Measurements from ENCODE around the gene AASDH. TPM values are rescaled to one million over a fixed set of nuclear protein-coding genes. Genes with fewer than 3 reads are reported as not detected.

The AASDH gene
- total RNA-seq, 1 experiment from 2014 or later = 3.8 TPM

- intact Hi-C loops (cut with micrococcal nuclease; ENCODE audit: unreplicated experiment) = no loop called here
- Histone ChIP-seq H3K27me3 (replicated peaks; ENCODE audit: insufficient read depth, low read depth, low read length, poor library complexity) (no peaks in the 10 kb centered on the region), H3K36me3 (ENCODE audit: insufficient read depth, low read length, poor library complexity, severe bottlenecking) (no peaks in the 10 kb centered on the region), H3K27ac (ENCODE audit: low read depth, low read length, poor library complexity, severe bottlenecking) (no peak overlapping the region), H3K4me3 (ENCODE audit: low read depth, low read length, poor library complexity, severe bottlenecking) (no peak overlapping the region), H3K4me1 (ENCODE audit: insufficient read depth, low read length, poor library complexity, severe bottlenecking) (no peaks in the 10 kb centered on the region), H3K9me3 (ENCODE audit: low read depth, low read length, poor library complexity, severe bottlenecking) (no peaks in the 10 kb centered on the region)
- no TSS peak for BruUV-seq (replicated peaks)
- ChIA-PET CTCF (no interaction called here), POLR2A (ENCODE audit: low non-redundant PET) (no interaction called here)
- no peak for DNase-seq (ENCODE audit: low spot score)
- TF ChIP-seq CTCF (conservative IDR thresholded peaks at IDR 0.05; ENCODE audit: low read depth, low read length) (no peak), EZH2 (IDR thresholded peaks at IDR 0.05; ENCODE audit: borderline replicate concordance, low read depth, low read length, poor library complexity, severe bottlenecking) (no peak)
These were observed 22.3 kb upstream of the AASDH start for GRCh38 chr4:56409511-56410090.

- Histone ChIP-seq H3K27me3 (replicated peaks; ENCODE audit: insufficient read depth, low read depth, low read length, poor library complexity) (no peaks in the 10 kb centered on the region), H3K27ac (ENCODE audit: low read depth, low read length, poor library complexity, severe bottlenecking) (no peak overlapping the region), H3K4me3 (ENCODE audit: low read depth, low read length, poor library complexity, severe bottlenecking) (no peak overlapping the region), H3K36me3 (ENCODE audit: insufficient read depth, low read length, poor library complexity, severe bottlenecking) (no peaks in the 10 kb centered on the region), H3K4me1 (ENCODE audit: insufficient read depth, low read length, poor library complexity, severe bottlenecking) (no peaks in the 10 kb centered on the region), H3K9me3 (ENCODE audit: low read depth, low read length, poor library complexity, severe bottlenecking) (no peaks in the 10 kb centered on the region)
- BruUV-seq (replicated peaks) = no TSS peak
- TF ChIP-seq EZH2 (IDR thresholded peaks at IDR 0.05; ENCODE audit: borderline replicate concordance, low read depth, low read length, poor library complexity, severe bottlenecking) = no peak
- no peak for TF ChIP-seq CTCF (conservative IDR thresholded peaks at IDR 0.05; ENCODE audit: low read depth, low read length)
- ChIA-PET POLR2A (ENCODE audit: low non-redundant PET) (no interaction called here), CTCF (no interaction called here)
- intact Hi-C loops (cut with micrococcal nuclease; ENCODE audit: unreplicated experiment) = no loop called here
- no peak for DNase-seq (ENCODE audit: low spot score)
These were observed 21.7 kb upstream of the AASDH start for GRCh38 chr4:56408978-56409377.

- ChIA-PET CTCF (no interaction called here), POLR2A (ENCODE audit: low non-redundant PET) (interaction anchor here (0.7 kb wide), 1 partner anchor 19 kb away, joined by 4 read pairs; the partner anchor contains the start of gene AASDH)
- no peaks in the 10 kb centered on the region for H3K27me3 ChIP-seq (replicated peaks; ENCODE audit: insufficient read depth, low read depth, low read length, poor library complexity)
- no peaks in the 10 kb centered on the region for H3K9me3 ChIP-seq (ENCODE audit: low read depth, low read length, poor library complexity, severe bottlenecking)
- H3K36me3 ChIP-seq (ENCODE audit: insufficient read depth, low read length, poor library complexity, severe bottlenecking) = peaks cover 3% of the 10 kb centered on the region
- intact Hi-C loops (cut with micrococcal nuclease; ENCODE audit: unreplicated experiment) = no loop called here
- TF ChIP-seq EZH2 (IDR thresholded peaks at IDR 0.05; ENCODE audit: borderline replicate concordance, low read depth, low read length, poor library complexity, severe bottlenecking) (no peak), CTCF (conservative IDR thresholded peaks at IDR 0.05; ENCODE audit: low read depth, low read length) (no peak)
- no TSS peak for BruUV-seq (replicated peaks)
- no peaks in the 10 kb centered on the region for H3K4me1 ChIP-seq (ENCODE audit: insufficient read depth, low read length, poor library complexity, severe bottlenecking)
- no peak overlapping the region for H3K4me3 ChIP-seq (ENCODE audit: low read depth, low read length, poor library complexity, severe bottlenecking)
- no peak for DNase-seq (ENCODE audit: low spot score)
- H3K27ac ChIP-seq (ENCODE audit: low read depth, low read length, poor library complexity, severe bottlenecking) = no peak overlapping the region
These were observed 18.9 kb upstream of the AASDH start for GRCh38 chr4:56406151-56406550.
